GM12864 (cell line): Measurements from ENCODE around the gene IRGM.
"Not testable (repeated sequence)": the region's sequence is repeated elsewhere in the genome, so short reads cannot be mapped to it uniquely, and the experiment has no call there.

Experiments used
- DNase-seq: peaks from one replicate; pipeline ENCODE4 v3.0.0-alpha.2; 2011; ENCODE audit warnings: low read depth
- H3K4me3 ChIP-seq: 2 replicates; pipeline ENCODE4 v1.5.1; 2011; ENCODE audit warnings: mild to moderate bottlenecking, low read depth, low read length, control low read depth
- TF ChIP-seq, protein P1 (sequence below): IDR thresholded peaks from 2 replicates; pipeline ENCODE4 v1.5.1; 2011; ENCODE audit warnings: low read depth, mild to moderate bottlenecking, moderate library complexity, low read length, control low read depth, inconsistent platforms; ENCODE audit errors: missing control alignments

The IRGM gene

DNA sequence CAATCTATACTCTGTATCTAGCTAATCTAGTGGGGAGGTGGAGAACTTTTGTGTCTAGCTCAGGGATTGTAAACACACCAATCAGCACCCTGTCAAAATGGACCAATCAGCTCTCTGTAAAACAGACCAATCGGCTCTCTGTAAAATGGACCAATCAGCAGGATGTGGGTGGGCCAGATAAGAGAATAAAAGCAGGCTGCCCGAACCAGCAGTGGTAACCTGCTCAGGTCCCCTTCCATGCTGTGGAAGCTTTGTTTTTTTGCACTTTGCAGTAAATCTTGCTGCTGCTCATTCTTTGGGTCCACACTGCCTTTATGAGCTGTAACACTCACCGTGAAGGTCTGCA, at the start of gene IRGM:
Gene IRGM (plus strand): TSS at position 214 of the 346 bp plus-strand sequence. CDS start 1,603 bp downstream, outside the sequence.
- DNase-seq, H3K4me3 ChIP-seq: not testable (repeated sequence)

GRCh38 chr5:150797384-150797783, 48.9 kb upstream of the IRGM start:
- no peak for DNase-seq
- TF ChIP-seq, protein P1, sequence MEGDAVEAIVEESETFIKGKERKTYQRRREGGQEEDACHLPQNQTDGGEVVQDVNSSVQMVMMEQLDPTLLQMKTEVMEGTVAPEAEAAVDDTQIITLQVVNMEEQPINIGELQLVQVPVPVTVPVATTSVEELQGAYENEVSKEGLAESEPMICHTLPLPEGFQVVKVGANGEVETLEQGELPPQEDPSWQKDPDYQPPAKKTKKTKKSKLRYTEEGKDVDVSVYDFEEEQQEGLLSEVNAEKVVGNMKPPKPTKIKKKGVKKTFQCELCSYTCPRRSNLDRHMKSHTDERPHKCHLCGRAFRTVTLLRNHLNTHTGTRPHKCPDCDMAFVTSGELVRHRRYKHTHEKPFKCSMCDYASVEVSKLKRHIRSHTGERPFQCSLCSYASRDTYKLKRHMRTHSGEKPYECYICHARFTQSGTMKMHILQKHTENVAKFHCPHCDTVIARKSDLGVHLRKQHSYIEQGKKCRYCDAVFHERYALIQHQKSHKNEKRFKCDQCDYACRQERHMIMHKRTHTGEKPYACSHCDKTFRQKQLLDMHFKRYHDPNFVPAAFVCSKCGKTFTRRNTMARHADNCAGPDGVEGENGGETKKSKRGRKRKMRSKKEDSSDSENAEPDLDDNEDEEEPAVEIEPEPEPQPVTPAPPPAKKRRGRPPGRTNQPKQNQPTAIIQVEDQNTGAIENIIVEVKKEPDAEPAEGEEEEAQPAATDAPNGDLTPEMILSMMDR = no peak
- no peak overlapping the region for H3K4me3 ChIP-seq

DNA sequence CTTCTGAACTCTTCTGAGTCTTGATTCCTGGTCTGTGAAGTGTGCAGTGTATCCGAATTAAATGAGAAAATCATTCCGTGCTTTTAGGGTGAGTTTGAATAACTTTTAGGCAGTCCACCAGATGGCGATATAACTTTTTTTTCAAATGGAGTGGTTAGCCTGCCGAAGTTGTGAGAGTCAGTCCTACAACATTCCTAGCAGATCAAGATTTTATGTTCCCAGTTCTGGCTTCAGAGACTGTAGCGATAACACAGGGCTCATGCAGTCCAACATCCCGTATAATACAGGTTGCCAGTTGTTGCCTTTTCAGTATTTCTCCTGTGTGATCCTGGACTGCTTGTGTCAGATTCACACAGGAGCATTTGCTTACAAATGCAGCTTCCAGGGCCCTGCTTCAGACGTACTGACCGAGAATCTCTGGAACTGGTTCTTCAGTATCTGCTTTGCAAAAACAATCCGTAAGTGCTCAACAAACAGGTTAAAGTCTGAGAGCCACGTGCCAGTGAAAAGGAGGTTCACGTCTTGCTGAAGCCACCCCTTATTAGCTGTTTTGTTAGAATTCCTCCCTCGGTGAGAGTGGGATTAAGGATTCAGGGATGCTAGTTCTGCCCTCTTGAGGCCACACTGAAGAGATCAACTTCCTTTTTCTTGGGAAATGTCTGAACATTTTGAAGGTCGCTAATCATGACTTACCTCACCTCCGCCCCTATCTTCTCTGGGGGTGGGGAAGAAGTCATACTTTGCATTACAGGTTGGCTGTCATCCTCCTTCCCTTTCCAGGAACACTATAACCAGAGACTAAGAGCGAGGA, 45.0 kb upstream of the IRGM start:
- TF ChIP-seq, protein P1 = peak; percentile 44
- no peak overlapping the region for H3K4me3 ChIP-seq
- no peak for DNase-seq

DNA sequence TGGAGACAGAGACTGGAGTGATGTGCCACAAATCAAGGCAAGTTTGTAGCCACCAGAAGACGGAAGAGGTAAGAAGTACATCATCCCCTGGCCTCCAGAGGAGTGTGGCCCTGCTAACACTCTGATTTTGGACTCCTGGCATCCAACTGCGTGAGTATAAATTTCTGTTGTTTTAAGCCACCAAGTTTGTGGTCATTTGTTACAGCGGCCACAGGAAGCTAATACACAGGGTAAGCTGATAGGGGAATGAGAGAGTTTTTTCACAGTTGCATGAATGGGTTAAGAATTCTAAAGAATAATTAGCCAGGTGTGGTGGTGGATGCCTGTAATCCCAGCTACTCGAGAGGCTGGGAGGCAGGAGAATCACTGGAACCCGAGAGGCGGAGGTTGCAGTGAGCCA, 41.9 kb upstream of the IRGM start:
- no peak for DNase-seq
- no peak overlapping the region for H3K4me3 ChIP-seq
- TF ChIP-seq, protein P1 = no peak

DNA sequence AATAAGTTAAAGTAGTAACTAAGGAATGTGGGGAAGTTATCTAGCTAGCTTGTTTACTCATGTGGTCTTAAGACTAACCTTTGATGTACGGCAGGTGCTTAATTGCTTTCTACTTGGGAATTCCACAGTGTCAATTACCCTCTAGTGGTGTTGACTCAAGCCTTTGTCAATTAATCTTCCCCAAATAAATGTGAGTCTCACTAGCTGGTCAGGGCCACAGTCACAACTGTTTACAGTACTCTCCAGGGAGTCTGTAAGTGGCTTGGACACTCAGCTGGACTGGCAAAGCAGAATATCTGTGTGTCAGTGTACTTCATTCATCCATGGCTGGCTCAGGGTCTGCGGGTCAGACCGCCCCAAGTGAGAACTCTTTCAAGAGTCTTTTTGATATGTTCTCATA, 37.0 kb upstream of the IRGM start:
- DNase-seq = no peak
- TF ChIP-seq, protein P1 = no peak
- H3K4me3 ChIP-seq = no peak overlapping the region

- no peak for DNase-seq
- TF ChIP-seq, protein P1 = no peak
- H3K4me3 ChIP-seq = no peak overlapping the region
Measured at GRCh38 chr5:150815010-150815409, 31.3 kb upstream of the IRGM start.

GRCh38 chr5:150816946-150817345, 29.4 kb upstream of the IRGM start:
- DNase-seq = no peak

More at GRCh38 chr5:150816946-150817345, 29.4 kb upstream of the IRGM start:
- TF ChIP-seq, protein P1 = no peak
- no peak overlapping the region for H3K4me3 ChIP-seq
